Measurements from ENCODE around the gene SYTL2. TPM values are rescaled to one million over a fixed set of nuclear protein-coding genes. Genes with fewer than 3 reads are reported as not detected.

The SYTL2 gene
- total RNA-seq, 3 donors from 2014 or later: 2.7 to 5.8 (median 2.7) TPM

DNA sequence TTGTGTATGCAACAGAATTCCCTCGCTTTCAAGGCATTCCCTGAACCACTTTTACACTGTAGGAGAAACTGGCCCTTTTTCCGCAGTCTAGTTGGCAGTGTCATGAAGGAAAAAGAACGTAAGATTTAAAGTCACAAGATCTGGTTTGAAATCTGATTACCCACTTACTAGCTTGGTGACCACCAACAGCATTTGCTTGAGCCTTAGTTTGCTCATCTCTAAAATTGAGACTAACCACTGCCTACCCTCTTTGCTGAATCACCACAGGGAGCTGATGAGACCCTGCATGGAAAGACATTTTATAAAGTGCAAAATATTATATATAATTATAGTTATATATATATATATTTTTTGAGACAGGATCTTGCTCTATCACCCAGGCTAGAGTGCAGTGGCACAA lies 39.4 kb downstream of the SYTL2 start:
- ATAC-seq (no peak), DNase-seq (no peak)
- Mint-ChIP-seq H3K4me1 (ENCODE audit: low read depth) (peaks cover 54% of the 10 kb centered on the region), H3K9me3 (peaks cover 6% of the 10 kb centered on the region), H3K4me3 (no peak overlapping the region), H3K27me3 (ENCODE audit: low read depth) (no peaks in the 10 kb centered on the region), H3K36me3 (ENCODE audit: insufficient read depth) (peaks cover 12% of the 10 kb centered on the region)

DNA sequence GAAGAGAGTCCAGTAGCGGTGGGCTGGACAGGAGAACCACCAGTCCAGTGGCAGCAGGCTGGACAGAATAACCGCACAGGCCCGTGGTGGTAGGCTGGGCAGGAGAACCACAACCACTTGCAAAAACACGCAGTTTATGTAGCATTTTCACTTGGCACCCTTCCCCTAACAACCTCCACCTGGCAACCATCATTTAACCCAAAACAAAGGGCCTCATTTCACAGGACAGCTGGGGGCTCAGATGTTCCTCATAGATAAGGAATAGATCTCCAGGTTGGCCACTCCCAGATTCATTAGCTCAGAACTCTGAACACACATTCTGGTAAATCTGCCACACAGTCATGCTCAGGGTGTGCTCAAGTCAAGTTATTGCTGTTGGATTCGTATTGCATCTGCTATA lies 41.2 kb downstream of the SYTL2 start:
- no peaks in the 10 kb centered on the region for H3K27me3 Mint-ChIP-seq (ENCODE audit: low read depth)
- peaks cover 6% of the 10 kb centered on the region for H3K9me3 Mint-ChIP-seq
- peaks cover 8% of the 10 kb centered on the region for H3K36me3 Mint-ChIP-seq (ENCODE audit: insufficient read depth)
- no peak for ATAC-seq
- no peak for DNase-seq
- H3K4me1 Mint-ChIP-seq (ENCODE audit: low read depth): peaks cover 54% of the 10 kb centered on the region
- H3K4me3 Mint-ChIP-seq: no peak overlapping the region

DNA sequence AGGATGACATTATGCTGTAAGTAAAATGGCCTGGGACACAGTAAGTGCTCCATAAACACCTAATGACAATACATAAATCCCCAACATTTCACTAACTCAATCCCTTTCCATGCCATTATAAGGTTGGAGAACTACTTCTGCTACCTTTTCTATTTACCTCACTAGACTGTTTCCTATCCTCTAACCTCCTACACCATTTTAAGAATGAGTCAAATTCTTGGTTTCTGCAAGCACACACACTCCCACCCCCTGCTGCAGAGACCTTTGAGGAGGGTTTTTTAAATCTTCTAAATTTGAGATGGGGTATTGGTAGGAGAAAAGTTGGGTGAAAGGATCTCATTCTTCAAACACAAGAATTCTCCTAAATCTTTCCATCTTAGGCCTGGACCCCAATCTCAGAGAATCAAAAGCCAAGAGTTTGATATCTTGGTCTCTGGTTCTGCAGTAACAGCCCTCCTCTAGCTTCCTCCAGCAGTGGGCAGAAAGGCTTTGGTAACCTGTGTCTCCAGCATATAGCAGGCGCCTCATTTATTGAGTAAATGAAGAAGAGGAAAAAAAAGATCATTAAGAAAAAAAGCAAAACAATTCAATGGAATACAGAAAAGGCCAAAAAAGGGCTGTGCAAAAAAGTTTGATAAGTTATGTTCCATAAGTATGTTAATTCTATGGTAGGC lies 42.3 kb downstream of the SYTL2 start:
- peaks cover 11% of the 10 kb centered on the region for H3K36me3 Mint-ChIP-seq (ENCODE audit: insufficient read depth)
- H3K27me3 Mint-ChIP-seq (ENCODE audit: low read depth): no peaks in the 10 kb centered on the region
- ATAC-seq (peak; percentile 86 to 95), DNase-seq (no peak)
- peaks cover 6% of the 10 kb centered on the region for H3K9me3 Mint-ChIP-seq
- H3K4me1 Mint-ChIP-seq (ENCODE audit: low read depth): peaks cover 49% of the 10 kb centered on the region
- H3K4me3 Mint-ChIP-seq: peak overlapping the region; percentile 11

DNA sequence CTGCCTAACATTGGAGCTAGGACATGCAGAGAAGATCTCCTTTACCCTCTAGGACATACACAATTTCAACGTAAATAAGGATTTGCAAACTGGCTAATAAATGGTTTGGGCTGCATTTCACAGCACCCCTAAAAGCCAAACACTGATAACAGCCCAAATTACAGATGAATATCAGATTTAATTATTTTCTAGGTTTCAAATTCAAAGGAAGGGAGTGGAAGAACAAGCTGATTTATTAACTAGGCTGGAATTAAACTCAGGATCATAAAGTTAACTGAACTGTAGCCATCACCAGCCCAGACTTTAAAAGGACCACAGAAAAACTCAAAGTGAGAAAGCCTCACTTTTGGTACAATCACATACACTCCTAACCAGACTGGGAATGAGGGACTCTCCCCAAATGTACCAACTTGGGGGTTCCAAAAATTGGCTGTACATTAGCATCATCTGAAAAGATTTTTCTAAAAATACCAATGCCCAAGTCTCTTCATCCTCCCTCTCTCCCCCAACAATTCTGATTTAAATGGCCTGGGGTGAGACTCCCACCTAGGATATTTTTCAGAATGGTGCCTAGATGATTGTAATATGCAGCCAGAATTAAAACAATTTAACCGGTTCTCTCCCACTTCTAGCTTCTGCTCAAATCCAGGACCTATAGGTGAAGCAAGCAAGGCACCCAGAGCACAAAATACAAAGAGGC lies 43.5 kb downstream of the SYTL2 start:
- Mint-ChIP-seq H3K27me3 (ENCODE audit: low read depth) (no peaks in the 10 kb centered on the region), H3K36me3 (ENCODE audit: insufficient read depth) (peaks cover 11% of the 10 kb centered on the region), H3K4me3 (no peak overlapping the region), H3K4me1 (ENCODE audit: low read depth) (peaks cover 52% of the 10 kb centered on the region), H3K9me3 (peaks cover 6% of the 10 kb centered on the region)
- ATAC-seq (no peak), DNase-seq (no peak)

DNA sequence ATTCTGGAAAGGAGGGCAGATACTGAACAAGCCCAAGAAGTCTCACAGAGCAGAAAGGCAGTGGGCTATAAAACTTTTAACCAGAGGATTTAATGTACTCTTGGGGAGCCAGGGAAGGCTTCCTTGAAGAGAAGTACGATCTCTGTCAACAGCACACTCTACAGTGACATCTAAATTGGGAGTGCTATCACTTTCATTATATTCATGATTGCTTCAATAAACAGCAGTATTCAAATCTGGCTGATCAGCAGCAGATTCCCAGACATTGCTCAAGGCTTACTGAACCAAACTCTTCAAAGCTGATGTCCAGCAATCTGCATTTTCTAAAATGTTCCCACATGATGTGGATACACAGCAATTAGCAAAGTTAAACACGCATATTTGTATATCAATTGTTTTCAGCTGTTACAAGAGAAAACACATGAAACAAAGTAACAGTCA lies 44.2 kb downstream of the SYTL2 start:
- Mint-ChIP-seq H3K9me3 (peaks cover 6% of the 10 kb centered on the region), H3K4me3 (no peak overlapping the region), H3K4me1 (ENCODE audit: low read depth) (peaks cover 58% of the 10 kb centered on the region), H3K27me3 (ENCODE audit: low read depth) (no peaks in the 10 kb centered on the region), H3K36me3 (ENCODE audit: insufficient read depth) (peaks cover 11% of the 10 kb centered on the region)
- DNase-seq: no peak
- no peak for ATAC-seq

DNA sequence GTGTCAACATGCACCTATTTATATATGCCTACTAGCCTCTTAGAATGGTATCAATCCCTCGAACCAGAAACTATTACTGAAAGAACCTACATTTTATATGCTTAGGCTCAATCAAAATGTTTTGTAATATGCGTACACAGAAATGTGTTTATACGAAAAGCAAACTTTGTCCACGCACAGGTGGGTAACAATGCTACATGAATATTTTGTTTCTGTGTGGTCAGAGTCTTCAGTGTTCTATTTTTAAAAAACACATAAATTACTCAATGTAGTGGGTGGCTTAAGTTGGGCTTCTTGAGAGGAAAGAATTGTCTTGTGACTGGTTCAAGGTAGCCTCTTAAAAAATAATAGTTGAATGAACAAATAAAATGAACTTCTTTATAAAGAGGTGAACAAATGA lies 46.1 kb downstream of the SYTL2 start:
- no peak for DNase-seq
- no peaks in the 10 kb centered on the region for H3K9me3 Mint-ChIP-seq
- no peak for ATAC-seq
- H3K4me1 Mint-ChIP-seq (ENCODE audit: low read depth): peaks cover 58% of the 10 kb centered on the region
- H3K36me3 Mint-ChIP-seq (ENCODE audit: insufficient read depth): peaks cover 8% of the 10 kb centered on the region
- H3K4me3 Mint-ChIP-seq: no peak overlapping the region
- no peaks in the 10 kb centered on the region for H3K27me3 Mint-ChIP-seq (ENCODE audit: low read depth)

DNA sequence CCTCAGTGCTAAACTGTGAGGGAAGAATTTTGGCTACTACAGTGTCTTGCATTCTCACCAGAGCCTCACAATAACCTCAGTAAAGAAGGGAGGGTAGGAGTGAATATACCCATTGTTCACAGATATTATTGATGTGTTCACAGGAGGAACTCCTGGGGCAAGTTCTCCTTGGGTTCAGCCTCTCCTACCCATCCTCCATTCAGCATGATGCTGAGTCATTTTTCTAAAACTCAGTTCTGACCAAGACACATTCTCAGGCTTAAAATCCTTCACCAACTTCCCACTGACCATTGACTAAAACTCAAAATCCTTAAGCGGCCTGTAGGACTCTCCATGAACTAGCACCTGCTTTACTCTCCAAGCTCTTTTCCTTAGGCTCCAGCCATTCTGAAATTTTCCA lies 48.7 kb downstream of the SYTL2 start:
- Mint-ChIP-seq H3K9me3 (no peaks in the 10 kb centered on the region), H3K36me3 (ENCODE audit: insufficient read depth) (peaks cover 8% of the 10 kb centered on the region)

DNA sequence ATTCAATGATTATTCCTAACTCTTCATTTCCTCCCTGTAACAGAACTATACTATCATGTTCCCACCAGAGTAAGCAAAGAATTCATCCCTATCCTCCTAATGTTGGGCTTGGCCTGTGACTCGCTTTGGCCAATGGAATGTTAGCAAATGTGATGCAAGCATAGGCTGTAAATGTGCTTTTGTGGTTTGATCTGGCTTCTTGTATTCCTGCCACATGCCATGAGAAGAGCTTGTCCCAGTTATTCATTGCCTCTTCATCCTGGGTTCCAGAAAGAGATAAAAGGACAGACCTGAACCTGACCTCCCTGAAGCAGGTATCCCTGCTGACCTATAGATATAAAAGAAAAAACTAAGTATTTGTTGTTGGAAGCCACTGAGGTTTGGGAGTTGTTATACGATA lies 51.0 kb downstream of the SYTL2 start:
- Mint-ChIP-seq H3K4me1 (ENCODE audit: low read depth) (peaks cover 65% of the 10 kb centered on the region), H3K4me3 (no peak overlapping the region), H3K36me3 (ENCODE audit: insufficient read depth) (peaks cover 8% of the 10 kb centered on the region), H3K27me3 (ENCODE audit: low read depth) (no peaks in the 10 kb centered on the region), H3K9me3 (no peaks in the 10 kb centered on the region)
- DNase-seq (no peak), ATAC-seq (no peak)

More for the DNA sequence above, 48.7 kb downstream of the SYTL2 start:
- Mint-ChIP-seq H3K4me3 (no peak overlapping the region), H3K4me1 (ENCODE audit: low read depth) (peaks cover 57% of the 10 kb centered on the region), H3K27me3 (ENCODE audit: low read depth) (no peaks in the 10 kb centered on the region)
- no peak for DNase-seq
- ATAC-seq: no peak

DNA sequence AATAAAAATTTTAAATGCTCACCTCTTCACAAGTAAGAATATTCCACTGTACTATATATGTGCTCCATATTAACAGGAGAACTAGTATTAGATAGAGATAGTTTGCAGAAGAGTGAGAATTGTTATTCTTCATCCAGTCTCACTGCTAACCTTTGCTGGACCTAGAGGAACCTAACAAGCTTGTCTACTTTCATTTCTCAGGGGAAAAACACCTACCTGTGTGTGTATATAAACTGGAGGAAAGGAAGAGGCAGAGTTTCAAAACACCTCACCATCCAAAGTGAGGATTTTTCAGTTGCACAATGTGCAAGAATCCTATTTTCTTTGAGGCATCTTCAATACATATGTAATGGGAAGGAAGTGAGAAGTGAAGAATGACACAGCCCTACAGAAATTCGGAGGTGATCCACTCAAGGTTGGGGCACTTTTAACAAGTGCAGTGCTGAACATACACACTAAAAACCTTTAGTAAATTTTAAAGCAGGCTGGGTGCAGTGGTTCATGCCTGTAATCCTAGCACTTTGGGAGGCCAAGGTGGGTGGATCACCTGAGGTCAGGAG lies 52.4 kb downstream of the SYTL2 start:
- Mint-ChIP-seq H3K9me3 (no peaks in the 10 kb centered on the region), H3K36me3 (ENCODE audit: insufficient read depth) (peaks cover 5% of the 10 kb centered on the region), H3K4me1 (ENCODE audit: low read depth) (peaks cover 73% of the 10 kb centered on the region), H3K4me3 (no peak overlapping the region), H3K27me3 (ENCODE audit: low read depth) (no peaks in the 10 kb centered on the region)
- peak; percentile 13 to 44 for ATAC-seq
- DNase-seq: no peak

DNA sequence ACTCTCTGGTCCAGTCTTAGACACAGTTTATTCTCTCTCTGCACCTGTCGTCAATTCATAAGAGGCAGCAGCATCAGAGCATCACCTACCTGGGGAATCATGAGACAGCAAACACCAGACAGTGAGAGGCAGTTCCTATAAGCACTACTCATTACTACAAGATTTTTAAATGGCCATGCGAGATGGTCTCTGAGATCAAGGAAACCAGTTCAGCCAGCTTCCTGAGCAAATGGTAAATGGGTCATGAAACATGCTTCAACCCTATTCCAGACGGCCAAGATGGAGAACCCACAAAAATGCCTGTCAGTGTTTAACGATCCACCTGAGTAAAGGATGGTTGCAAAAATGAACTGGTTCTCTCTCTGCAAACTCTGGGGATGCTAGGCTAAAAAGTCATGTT lies 52.9 kb downstream of the SYTL2 start:
- Mint-ChIP-seq H3K9me3 (no peaks in the 10 kb centered on the region), H3K4me3 (no peak overlapping the region), H3K27me3 (ENCODE audit: low read depth) (no peaks in the 10 kb centered on the region), H3K4me1 (ENCODE audit: low read depth) (peaks cover 76% of the 10 kb centered on the region), H3K36me3 (ENCODE audit: insufficient read depth) (peaks cover 9% of the 10 kb centered on the region)
- ATAC-seq (no peak), DNase-seq (no peak)

DNA sequence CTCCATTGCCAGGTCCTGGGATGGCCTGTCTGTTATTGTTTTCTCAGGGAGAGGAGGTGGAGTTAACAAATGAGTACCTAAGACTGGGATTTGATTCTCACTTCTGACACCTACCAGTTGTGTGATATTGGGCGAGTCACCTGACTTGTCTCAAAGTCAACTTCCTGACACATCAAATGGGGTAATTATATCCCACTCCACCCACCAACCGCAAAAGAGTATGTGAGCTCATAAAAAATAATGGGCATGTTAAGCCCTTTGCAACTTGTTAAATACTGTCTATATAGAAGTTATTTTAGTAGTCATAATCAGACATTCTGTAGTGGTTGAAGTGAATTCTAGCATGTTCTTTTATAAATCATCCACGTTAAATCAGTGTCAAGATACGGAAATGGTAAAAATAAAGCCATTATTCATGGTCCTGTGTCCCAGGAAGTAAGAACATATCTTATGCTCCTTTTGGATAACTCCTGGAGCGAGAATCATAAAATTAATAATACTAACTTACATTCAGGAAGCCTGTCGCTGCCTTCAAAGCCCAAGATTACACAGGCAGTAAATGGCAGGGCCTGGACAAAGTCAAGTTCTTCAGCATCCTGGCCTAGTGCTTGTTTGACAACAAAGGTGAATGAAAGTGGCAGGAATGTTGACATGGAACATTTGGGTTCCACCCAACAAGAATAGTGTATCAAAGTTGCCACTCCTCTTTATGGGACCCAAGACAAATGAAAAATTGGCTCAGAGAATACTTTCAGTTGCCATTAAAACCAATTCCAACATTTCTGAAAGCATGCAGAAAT lies 54.3 kb downstream of the SYTL2 start:
- H3K36me3 Mint-ChIP-seq (ENCODE audit: insufficient read depth): peaks cover 9% of the 10 kb centered on the region
- DNase-seq: peak; percentile 29
- H3K27me3 Mint-ChIP-seq (ENCODE audit: low read depth): no peaks in the 10 kb centered on the region
- no peak overlapping the region for H3K4me3 Mint-ChIP-seq
- peak; percentile 11 to 22 for ATAC-seq
- H3K9me3 Mint-ChIP-seq: no peaks in the 10 kb centered on the region
- peaks cover 78% of the 10 kb centered on the region for H3K4me1 Mint-ChIP-seq (ENCODE audit: low read depth)

DNA sequence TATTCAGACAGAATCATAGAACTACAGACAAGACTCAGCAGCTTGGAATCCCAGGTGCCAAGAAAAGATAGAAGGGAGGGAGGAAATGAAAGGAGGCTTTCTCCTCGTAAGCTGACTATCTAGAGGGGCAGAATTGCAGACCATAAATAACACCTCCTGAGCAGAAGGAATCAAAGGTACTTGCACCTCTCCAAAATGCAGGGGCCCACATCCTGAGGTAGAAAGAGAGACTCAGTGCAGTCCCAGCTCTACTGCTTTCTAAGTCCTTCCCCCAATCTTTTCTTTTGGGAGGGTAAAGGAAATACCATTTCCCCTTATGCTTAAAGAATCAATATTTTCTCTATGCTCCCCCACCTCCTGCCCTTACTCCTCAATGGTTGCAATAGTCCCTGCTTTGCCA lies 55.2 kb downstream of the SYTL2 start:
- no peaks in the 10 kb centered on the region for H3K9me3 Mint-ChIP-seq
- no peak overlapping the region for H3K4me3 Mint-ChIP-seq
- peaks cover 87% of the 10 kb centered on the region for H3K4me1 Mint-ChIP-seq (ENCODE audit: low read depth)

DNA sequence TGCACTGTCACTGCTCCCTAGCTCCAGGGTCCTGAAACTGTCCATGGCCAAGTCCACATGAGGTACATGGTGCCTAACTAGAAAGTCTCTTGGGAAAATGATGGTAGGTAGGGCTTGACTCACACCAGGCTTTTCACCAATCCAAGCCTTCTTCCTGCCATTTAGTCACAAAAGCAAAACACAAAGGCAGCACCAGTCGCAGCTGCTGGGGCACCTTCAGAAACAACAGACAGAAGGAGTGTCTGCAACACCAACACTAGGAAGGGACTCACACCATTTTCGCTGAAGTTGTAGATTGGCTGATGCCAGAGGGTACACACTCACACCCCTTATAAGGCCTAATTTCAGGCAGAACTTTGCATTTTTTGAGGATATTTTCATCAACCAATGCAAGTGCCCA lies 55.7 kb downstream of the SYTL2 start:
- Mint-ChIP-seq H3K9me3 (no peaks in the 10 kb centered on the region), H3K4me3 (no peak overlapping the region), H3K27me3 (ENCODE audit: low read depth) (no peaks in the 10 kb centered on the region), H3K36me3 (ENCODE audit: insufficient read depth) (peaks cover 8% of the 10 kb centered on the region), H3K4me1 (ENCODE audit: low read depth) (peaks cover 88% of the 10 kb centered on the region)
- DNase-seq: no peak
- ATAC-seq: no peak

More for the DNA sequence above, 55.2 kb downstream of the SYTL2 start:
- Mint-ChIP-seq H3K36me3 (ENCODE audit: insufficient read depth) (peaks cover 9% of the 10 kb centered on the region), H3K27me3 (ENCODE audit: low read depth) (no peaks in the 10 kb centered on the region)
- ATAC-seq (no peak), DNase-seq (no peak)

DNA sequence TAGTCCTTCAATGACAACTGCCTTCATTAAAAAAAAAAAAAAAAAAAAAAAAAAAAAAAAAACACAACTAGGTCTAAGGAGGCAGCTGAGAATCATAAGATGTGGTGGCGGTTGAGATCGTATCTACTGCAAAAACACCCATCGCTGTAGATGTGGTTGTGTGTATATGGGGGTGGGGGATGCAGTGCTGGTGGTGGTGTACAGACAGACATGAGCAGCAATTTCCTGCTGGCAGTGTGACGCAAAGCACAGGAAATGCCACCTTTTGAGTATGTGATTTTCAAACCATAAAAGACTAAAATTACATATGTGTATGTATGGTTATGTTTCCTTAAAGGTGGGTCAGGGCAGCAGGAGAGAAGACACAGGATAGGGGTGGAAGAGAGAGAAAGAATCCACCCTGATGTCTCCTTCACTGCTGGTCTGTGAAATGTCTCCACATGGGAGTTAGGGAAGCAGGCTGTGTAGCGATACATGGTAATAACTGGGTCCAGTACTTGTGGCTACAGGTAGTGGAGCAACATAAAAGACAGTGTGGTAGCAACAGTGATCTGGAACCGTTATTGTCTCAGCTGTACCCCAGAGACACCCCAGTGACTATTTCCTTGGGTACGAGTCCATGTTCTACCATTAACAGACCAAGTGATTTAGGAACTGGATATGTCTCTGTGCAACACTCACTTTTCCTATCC lies 57.9 kb downstream of the SYTL2 start:
- ATAC-seq: peak; percentile 92 to 94
- Mint-ChIP-seq H3K4me3 (peak overlapping the region; percentile 68), H3K9me3 (no peaks in the 10 kb centered on the region), H3K27me3 (ENCODE audit: low read depth) (no peaks in the 10 kb centered on the region), H3K4me1 (ENCODE audit: low read depth) (peaks cover 90% of the 10 kb centered on the region), H3K36me3 (ENCODE audit: insufficient read depth) (peaks cover 10% of the 10 kb centered on the region)
- peak; percentile 83 for DNase-seq
